Measurements from ENCODE around the gene RPP14. TPM values are rescaled to one million over a fixed set of nuclear protein-coding genes. Genes with fewer than 3 reads are reported as not detected.

RPP14 gene
- 13.3 and 13.7 TPM in 2 replicates for total RNA-seq

DNA sequence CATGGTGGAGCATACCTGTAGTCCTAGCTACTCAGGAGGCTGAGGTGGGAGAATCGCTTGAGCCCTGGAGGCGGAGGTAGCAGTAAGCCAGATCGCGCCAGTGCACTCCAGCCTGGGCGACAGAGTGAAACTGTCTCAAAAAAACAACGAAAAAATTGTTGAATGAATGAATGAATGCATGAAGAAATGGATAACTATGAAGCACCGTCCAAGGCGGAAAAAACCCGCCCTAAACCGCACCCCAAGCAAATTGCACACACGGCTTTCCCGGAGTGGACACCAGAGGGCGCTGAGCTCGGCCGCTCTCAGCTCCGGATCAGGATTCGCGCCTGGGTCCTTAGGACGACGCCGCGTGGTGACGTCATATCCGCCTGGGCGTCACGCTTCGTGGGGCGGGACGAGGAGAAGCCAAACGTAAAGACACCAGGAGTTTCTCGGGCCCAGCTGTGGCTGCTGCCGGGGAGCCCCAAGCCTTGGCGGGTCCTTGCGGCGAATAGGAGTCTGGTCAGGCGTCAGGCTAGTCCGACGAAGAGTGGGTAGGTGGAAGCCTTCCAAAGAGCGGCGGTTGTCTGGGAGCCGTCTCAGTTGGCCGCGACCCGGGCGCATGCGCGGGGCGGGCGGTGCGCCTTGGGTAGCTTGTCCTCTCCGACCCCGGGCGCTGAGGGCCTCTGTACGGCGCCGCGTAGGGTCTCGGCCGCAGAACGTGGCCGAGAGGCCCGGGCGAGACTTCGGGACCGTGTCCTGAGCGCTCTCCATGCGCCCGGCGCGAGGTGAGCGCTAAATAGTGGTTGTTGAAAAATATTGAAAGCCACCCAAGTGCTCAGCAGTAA lies at the start of gene RPP14, which contains the start of gene HTD2:
TSS of gene RPP14 (plus strand) at position 364 of the 830 bp plus-strand sequence. CDS start 4,085 bp downstream, outside the sequence.
TSS of gene HTD2 (plus strand) at position 639 of the 830 bp plus-strand sequence. CDS start 11,094 bp downstream, outside the sequence.

DNA sequence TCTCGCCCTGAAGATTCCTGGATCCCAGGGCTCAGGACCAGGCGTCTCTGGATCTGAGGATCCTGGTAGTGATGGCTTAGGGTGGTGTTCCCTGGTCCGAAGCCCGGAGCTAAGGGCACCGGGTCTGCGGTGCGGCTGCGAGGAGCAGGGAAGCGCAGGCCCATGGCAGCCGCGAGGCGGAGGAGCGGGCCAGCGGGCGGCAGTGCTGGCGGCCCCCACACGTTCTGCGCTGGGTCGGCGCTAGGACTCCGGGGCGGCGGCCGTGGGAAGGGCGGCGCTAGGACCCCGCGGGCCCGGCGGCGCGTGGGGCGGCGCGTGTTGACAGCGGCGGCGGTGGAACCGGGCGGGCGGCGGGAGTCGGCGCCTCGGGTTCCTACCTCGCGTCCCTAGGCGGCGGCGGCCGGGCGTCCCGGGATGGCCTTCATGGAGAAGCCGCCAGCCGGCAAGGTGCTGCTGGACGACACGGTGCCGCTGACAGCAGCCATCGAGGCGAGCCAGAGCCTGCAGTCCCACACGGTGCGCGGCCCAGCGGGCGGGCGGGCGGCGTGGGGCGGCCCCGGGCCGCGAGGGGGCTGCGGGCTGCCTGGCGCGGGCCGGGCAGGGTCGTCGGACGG lies 26.6 kb downstream of the RPP14 start, which contains the start of gene PXK:
TSS of gene PXK (plus strand) at position 318 of the 614 bp plus-strand sequence. CDS start at position 415, 97 bp downstream.

Small RNA genes lying within 50 kb of the gene (small RNA-seq; reads per million reads assigned to genes)
- gene AC098479.1, result 0.12 reads per million

Other genes with a start within 250 kb of the RPP14 start
- not detected in 2 replicates for gene DNASE1L3, start 95.3 kb upstream of the RPP14 start, total RNA-seq
- 3.6 and 3.9 TPM in 2 replicates for gene ABHD6, start 68.5 kb upstream of the RPP14 start, total RNA-seq
- 6.3 and 8.9 TPM in 2 replicates for gene HTD2, start 275 bp downstream of the RPP14 start, total RNA-seq
- gene PXK, start 26.6 kb downstream of the RPP14 start, total RNA-seq, result 6.6 and 9.8 TPM in 2 replicates
- 42.8 and 49.0 TPM in 2 replicates for gene PDHB, start 127.6 kb downstream of the RPP14 start, total RNA-seq
- gene KCTD6, start 185.9 kb downstream of the RPP14 start, total RNA-seq, result 6.6 and 7.1 TPM in 2 replicates
- gene ACOX2, start 230.9 kb downstream of the RPP14 start, total RNA-seq, result 0.43 and 3.9 TPM in 2 replicates

Data from placental epithelial cell (primary cell).